Thoracic aorta (tissue), 2 donors: ENCODE data around the gene KHK. TPM values are rescaled to one million over a fixed set of nuclear protein-coding genes. Genes with fewer than 3 reads are reported as not detected.

Source experiments
- ATAC-seq: fragments of 150-250 bp; one replicate; pipeline ENCODE4 v1.8.0; 2017; ENCODE audit warnings: low read depth; ENCODE audit not compliant: insufficient number of reproducible peaks, low FRiP score
- DNase-seq: peaks from one replicate; pipeline ENCODE4 v3.0.0-alpha.2; 2020; ENCODE audit warnings: low spot score
- H3K27ac ChIP-seq, 2 donors: fragments of 200-600 bp; sonication (generic); 1 replicate in 1 of 2; 2 replicates in 1 of 2; pipeline ENCODE4 v1.5.1; 2016; ENCODE audit warnings: mild to moderate bottlenecking in 2 of 2, moderate library complexity in 2 of 2
- H3K27me3 ChIP-seq: fragments of 200-600 bp; sonication (generic); replicated peaks from 2 replicates; pipeline ENCODE4 v1.6.0; 2016; ENCODE audit warnings: mild to moderate bottlenecking; ENCODE audit not compliant: insufficient read depth
- H3K36me3 ChIP-seq: fragments of 200-600 bp; sonication (generic); one replicate; pipeline ENCODE4 v1.5.1; 2016
- H3K4me1 ChIP-seq, 2 donors: fragments of 200-600 bp; sonication (generic); 1 replicate in 1 of 2; 2 replicates in 1 of 2; pipeline versions ENCODE4 v1.5.1 to v1.6.0; 2016; ENCODE audit warnings: low read depth in 2 of 2, mild to moderate bottlenecking in 1 of 2; ENCODE audit not compliant: control insufficient read depth in 1 of 2
- H3K4me3 ChIP-seq: fragments of 200-600 bp; sonication (generic); 2 replicates; pipeline ENCODE4 v1.5.1; 2016; ENCODE audit warnings: mild to moderate bottlenecking
- H3K9me3 ChIP-seq: fragments of 200-600 bp; sonication (generic); 2 replicates; pipeline ENCODE4 v1.5.1; 2016
- CTCF ChIP-seq: fragments of 200-600 bp; sonication (generic); IDR thresholded peaks from one replicate; pipeline ENCODE4 v1.5.1; 2019; ENCODE audit warnings: antibody characterized with exemption
- total RNA-seq, 2 donors: library from RNA; depleted of rRNA; stranded (reverse); fragments of >200 nt; gene quantifications; one replicate each; pipeline versions ENCODE4 v1.1.0 to v1.2.3, GENCODE V29; 2016

The KHK gene
- total RNA-seq, 2 donors from 2014 or later, result 1.5 to 2.6 TPM

- Histone ChIP-seq H3K4me3 (peak overlapping the region; percentile 92), H3K4me1 (peaks cover 28 to 57% of the 10 kb centered on the region in 2 donors), H3K9me3 (no peaks in the 10 kb centered on the region), H3K27me3 (no peaks in the 10 kb centered on the region), H3K27ac (peak overlapping the region; percentile 15 to 99), H3K36me3 (peaks cover 3% of the 10 kb centered on the region)
- ATAC-seq (no peak), DNase-seq (no peak)
- TF ChIP-seq CTCF, result no peak
Measured at GRCh38 chr2:27069961-27070618, 16.5 kb upstream of the KHK start.

DNA sequence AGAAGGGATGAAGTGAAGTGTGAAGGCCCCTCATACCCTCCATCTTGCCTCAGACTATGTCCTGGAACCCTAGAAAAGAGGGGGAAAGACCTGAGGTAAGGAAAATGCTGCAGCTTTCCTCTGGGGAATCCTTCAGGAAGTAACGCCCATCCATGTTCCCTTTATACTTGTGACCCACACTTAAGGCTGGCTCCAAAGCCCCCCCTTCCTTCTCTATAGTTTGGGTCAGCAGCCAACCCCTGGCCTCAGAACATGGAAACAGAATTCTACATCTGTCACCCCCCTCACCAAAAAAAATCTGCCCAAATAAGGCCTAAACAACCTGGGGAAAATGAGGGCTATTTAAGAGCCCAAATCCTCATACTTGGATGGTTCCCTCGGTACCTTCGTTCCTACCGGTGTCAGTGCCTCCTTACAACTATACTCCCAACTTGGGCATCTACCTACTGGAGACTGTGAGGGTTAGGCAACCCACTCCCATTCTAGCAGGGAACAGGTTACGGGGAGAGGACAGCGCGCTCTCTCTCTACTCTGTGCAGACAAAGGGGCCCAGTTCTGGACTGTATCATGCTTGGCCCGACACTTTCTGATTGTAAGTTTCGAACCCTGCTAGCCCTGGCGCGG is 15.8 kb upstream of the KHK start:
- no peak for ATAC-seq
- peak overlapping the region; percentile 92 for H3K4me3 ChIP-seq
- TF ChIP-seq CTCF, result no peak
- H3K4me1 ChIP-seq, result peaks cover 28 to 64% of the 10 kb centered on the region in 2 donors
- peaks cover 3% of the 10 kb centered on the region for H3K36me3 ChIP-seq
- peak overlapping the region; percentile 81 to 99 for H3K27ac ChIP-seq
- no peaks in the 10 kb centered on the region for H3K9me3 ChIP-seq
- DNase-seq, result no peak
- no peaks in the 10 kb centered on the region for H3K27me3 ChIP-seq

- Histone ChIP-seq H3K4me1 (peaks cover 28 to 68% of the 10 kb centered on the region in 2 donors), H3K4me3 (peak within 1 kb of the TSS; percentile 92), H3K27me3 (no peaks in the 10 kb centered on the region), H3K9me3 (no peaks in the 10 kb centered on the region), H3K27ac (peak within 1 kb of the TSS; percentile 88 to 99), H3K36me3 (peaks cover 3% of the 10 kb centered on the region)
- no peak for TF ChIP-seq CTCF
- peak; percentile 68 for ATAC-seq
- DNase-seq, result peak; percentile 65
Measured at GRCh38 chr2:27071277-27071989, 15.1 kb upstream of the KHK start, which contains the start of gene OST4. Gene OST4 (minus strand): TSS chr2:27071654.

- TF ChIP-seq CTCF, result no peak
- H3K36me3 ChIP-seq, result peaks cover 3% of the 10 kb centered on the region
- H3K4me1 ChIP-seq, result peaks cover 28 to 74% of the 10 kb centered on the region in 2 donors
- DNase-seq (no peak), ATAC-seq (peak; percentile 16)
- no peaks in the 10 kb centered on the region for H3K27me3 ChIP-seq
- peak overlapping the region; percentile 88 to 99 for H3K27ac ChIP-seq
- H3K4me3 ChIP-seq, result peak overlapping the region; percentile 92
- no peaks in the 10 kb centered on the region for H3K9me3 ChIP-seq
Measured at GRCh38 chr2:27071990-27072830, 14.4 kb upstream of the KHK start.
